GM21825 (cell line): ENCODE data around the gene SLAMF6.
"Not testable (repeated sequence)": the region's sequence is repeated elsewhere in the genome, so short reads cannot be mapped to it uniquely, and the experiment has no call there.

Experiments used
- ATAC-seq: cut with Tn5 transposase; IDR thresholded peaks from one replicate; pipeline ENCODE4 v1.9.1; 2021; ENCODE audit warnings: mild to moderate bottlenecking, moderate library complexity; ENCODE audit not compliant: unreplicated experiment

Gene SLAMF6

DNA sequence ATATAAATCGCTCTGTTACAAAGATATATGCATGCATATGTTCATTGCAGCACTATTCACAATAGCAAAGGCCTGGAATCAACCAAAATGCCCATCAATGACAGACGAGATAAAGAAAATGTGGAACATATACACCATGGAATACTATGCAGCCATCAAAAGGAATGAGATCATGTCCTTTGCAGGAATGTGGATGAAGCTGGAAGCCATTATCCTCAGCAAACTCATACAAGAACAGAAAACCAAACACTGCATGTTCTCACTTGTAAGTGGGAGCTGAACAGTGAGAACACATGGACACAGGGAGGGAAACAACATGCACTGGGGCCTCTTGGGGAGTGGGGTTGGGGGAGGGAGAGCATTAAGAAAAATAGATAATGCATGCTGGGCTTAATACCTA is 5.5 kb downstream of the SLAMF6 start:
- not testable (repeated sequence) for ATAC-seq

- ATAC-seq, result not testable (repeated sequence)
Measured at GRCh38 chr1:160515908-160516307, 7.1 kb downstream of the SLAMF6 start.

DNA sequence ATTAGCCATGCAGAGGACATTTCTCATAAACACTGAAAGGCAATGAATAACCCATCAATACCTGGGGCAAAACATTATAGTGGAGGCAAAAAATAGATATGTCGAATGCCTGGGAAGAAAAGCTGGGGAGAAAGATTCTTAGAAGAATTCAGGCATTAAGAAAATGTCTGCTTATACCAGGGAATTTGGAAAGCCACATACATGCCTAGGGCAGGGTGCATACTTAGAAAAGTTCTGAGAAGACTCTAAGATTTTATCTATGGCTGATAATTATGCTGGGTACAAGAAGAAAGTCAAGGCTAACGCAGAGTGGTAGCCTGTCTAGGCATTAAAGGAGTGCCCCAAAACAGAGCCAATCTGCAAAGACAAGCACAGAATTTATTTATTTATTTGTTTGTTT is 18.4 kb downstream of the SLAMF6 start:
- no peak for ATAC-seq

GRCh38 chr1:160503087-160503486 is 20.0 kb downstream of the SLAMF6 start:
- ATAC-seq, result no peak

GRCh38 chr1:160500321-160500990 is 22.6 kb downstream of the SLAMF6 start:
- no peak for ATAC-seq

DNA sequence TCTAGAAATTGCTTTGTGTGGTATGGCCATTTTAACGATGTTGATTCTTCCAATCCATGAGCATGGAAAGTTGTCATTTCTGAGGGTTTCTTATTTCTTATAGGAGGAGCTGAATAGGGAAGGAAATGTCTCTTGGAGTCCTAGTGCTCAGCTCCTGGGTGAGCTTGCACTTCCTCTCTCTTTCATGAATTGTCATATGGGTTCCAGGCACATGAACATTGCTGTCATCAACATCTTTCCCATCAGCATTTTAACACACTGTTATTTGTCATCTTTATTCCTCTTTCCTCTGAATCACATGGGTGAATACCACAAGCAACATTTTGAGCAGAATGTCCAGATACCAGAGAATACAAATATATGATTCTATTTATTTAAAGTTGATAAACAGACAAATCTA is 23.4 kb downstream of the SLAMF6 start:
- ATAC-seq, result no peak

GRCh38 chr1:160498301-160499065 is 24.6 kb downstream of the SLAMF6 start:
- not testable (repeated sequence) for ATAC-seq

DNA sequence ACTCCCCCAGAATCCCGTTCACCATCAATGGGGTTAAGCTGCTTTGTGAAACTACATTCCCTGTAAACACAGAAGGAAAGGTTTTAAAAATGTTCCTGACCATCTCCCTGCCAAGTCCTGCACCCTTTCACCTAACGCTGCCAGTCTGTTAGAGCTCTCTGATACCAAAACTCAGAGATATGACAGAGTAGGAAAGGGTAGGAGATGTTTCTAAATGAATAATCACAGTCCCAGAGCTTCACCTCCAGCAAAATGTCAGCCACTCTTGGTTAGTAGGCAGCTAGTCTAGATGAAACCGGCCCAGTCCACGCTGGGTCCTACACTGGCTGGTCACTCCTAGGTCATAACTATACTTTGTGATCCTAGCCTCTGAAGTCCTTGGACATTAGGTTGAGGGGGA is 26.7 kb downstream of the SLAMF6 start:
- no peak for ATAC-seq

DNA sequence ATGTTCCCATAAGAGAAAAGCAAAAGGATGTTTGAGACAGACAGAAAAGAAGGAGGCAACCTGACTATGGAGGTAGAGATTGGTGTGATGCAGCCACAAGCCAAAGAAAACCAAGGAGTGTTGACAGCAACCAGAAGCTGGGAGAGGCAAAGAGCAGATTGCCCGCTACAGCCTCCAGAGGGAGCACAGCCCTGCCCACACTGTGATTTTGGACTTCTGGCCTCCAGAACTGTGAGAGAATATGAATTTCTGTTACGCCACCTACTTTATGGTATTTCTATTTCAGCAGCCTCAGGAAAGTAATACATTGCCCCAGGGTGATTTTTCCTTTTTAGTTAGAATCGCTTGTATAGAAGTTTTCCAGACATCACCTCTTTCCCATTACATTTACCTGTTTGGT is 28.4 kb downstream of the SLAMF6 start:
- ATAC-seq, result no peak

- no peak for ATAC-seq
Measured at GRCh38 chr1:160492617-160493016, 30.4 kb downstream of the SLAMF6 start.

DNA sequence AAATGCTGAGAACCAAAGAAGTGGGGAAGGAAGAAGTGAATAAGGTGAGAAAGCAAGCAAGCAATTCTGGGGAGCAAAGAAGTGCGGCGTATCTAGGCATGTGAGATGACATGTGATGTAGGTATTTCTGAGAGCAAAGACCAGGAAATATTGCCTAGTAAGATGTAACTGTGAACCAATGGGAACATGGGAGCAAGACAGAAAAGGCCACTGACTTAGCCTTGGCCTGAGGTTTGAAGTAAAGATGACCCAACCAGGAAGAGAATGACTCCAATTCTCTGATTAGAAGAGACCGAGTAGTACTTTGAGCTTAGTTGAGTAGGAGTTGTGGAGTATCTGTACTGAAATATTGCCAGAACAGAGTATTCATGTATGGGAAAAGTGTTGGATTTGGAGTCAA is 31.1 kb downstream of the SLAMF6 start:
- no peak for ATAC-seq

- ATAC-seq, result no peak
Measured at GRCh38 chr1:160491017-160491416, 32.0 kb downstream of the SLAMF6 start.

DNA sequence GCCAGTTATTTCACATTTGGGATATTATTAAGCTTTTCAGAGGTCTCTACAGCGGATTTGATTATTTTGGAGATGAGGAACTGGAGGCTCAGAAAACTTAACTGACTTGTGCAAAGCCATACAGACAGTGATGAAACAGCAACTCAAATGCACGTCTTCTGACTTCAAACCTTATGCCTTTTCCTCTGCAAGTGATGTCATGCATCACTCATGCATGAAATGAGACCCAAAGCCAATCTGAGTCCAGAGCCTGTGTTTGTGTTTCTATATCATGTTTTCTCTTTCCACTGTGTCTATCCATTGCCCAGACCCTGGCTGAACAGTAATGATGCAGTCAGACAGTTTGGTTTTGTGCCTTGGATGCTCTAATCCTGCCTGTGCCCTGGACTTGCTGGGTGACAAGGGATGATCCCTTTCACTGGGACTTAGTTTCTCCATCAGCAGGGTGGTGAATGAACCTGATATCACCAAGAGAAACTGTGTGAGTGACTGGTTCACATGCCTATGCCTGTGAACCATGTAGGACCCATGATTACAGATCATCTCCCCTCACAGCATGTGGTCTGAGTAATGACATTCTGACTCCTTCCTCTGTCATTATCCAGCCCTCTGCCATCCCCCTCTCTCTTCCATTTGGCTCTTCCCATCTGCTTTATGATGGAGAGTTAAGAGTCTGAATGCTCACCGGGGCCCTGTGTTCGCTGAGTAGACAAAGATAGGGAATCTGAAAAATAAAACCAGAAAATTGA is 33.4 kb downstream of the SLAMF6 start:
- ATAC-seq, result no peak

DNA sequence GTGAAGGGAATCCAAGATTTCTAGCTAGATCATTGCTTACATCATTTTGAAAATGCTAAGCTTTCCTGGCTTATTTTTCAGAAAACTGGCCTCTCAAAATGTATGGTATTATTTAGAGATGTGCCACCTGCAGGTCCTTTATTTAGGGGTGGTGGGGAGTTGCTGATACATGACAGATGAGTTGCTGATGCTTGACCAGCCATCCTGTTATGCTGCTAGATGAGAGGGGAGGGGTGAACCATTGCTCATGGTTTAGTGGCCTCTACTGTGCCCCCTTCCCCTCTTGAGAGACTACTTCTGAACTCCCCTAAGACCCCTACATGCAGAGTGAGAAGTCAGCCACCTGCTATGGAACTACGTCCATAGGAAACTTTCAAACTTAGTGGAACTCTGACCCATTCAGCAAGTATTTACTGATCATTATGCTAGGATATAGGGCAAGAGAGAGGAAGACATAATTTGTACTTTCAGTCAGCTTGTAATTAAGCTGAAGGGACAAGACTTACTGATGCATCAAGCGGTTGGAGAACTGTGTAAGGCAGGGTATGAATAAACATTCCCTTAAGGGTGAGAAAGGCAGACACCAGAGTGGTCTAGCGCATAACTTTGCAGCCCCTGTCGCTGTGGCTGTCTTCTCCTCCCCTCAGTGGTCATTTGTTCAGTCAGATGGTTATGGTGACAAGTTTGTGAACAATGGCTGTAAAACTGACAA is 34.6 kb downstream of the SLAMF6 start:
- no peak for ATAC-seq

DNA sequence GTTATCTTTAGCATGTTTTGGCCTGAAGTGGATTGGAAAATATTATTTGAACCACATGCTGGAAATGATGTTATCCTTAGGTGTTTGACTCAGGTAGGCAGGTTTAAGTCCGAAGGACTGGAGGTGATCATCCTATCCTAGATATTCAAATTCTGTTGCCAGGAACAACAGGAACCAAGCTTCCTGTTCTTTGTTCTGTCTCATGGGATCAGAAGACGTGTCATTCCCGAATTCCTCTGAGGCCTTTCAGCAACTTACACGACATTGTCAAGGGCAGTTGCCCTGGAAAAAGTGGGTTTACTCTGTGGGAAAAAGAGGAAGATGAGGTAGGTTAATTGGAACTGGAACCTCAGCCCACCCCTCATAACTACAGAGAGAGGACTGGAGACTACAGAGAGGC is 36.6 kb downstream of the SLAMF6 start:
- ATAC-seq, result no peak

DNA sequence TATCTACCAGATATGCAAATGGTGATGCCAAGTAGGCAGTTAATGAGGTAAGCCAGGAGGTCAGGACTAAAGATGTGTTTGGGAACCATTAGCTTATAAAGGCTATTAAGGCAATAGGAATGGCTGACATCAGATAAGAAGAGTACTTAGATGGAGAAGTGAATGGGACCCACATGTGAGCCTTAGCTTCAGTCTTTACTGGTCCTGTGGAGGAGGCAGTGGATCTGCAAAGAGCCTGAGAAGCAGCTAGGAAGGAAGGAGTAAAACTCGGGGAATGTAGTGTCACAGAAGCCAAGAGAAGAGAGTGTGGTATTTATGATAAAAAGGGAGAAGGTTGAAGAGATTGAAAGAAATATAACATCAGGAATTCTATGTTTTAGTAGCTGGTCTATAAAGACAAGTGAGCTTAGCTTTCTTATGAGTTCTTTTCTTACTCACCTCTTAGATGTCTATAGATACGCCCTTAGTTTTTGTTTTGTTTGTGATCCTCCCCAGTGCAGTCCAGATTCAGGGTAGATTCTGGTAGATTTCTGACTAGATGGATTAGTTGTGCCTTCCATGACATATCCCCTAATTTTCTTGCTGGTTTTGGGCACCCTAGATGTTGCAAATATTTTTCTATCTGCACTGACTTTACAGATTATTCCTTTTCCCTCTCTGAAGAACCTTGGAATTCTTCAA is 39.4 kb downstream of the SLAMF6 start:
- no peak for ATAC-seq

- no peak for ATAC-seq
Measured at GRCh38 chr1:160481979-160482596, 41.0 kb downstream of the SLAMF6 start.

DNA sequence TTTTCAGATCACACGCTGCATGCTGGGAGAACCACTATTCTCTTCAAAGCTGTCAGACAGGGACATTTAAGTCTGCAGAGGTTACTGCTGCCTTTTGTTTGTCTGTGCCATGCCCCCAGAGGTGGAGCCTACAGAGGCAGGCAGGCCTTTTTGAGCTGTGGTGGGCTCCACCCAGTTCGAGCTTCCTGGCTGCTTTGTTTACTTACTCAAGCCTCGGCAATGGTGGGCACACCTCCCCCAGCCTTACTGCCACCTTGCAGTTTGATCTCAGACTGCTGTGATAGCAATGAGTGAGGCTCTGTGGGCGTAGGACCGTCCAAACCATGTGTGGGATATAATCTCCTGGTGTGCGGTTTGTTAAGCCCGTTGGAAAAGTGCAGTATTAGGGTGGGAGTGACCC is 42.3 kb downstream of the SLAMF6 start:
- not testable (repeated sequence) for ATAC-seq

DNA sequence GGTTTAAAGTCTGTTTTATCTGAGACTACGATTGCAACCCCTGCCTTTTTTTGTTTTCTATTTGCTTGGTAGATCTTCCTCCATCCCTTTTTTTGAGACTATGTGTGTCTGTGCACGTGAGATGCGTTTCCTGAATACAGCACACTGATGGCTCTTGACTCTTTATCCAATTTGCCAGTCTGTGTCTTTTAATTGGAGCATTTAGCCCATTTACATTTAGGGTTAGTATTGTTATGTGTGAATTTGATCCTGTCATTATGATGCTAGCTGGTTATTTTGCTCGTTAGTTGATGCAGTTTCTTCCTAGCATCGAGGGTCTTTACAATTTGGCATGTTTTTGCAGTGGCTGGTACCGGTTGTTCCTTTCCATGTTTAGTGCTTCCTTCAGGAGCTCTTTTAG is 44.0 kb downstream of the SLAMF6 start:
- not testable (repeated sequence) for ATAC-seq
